ENCODE data around the gene HSPG2. TPM values are rescaled to one million over a fixed set of nuclear protein-coding genes. Genes with fewer than 3 reads are reported as not detected.
"Not testable (repeated sequence)": the region's sequence is repeated elsewhere in the genome, so short reads cannot be mapped to it uniquely, and the experiment has no call there.

The HSPG2 gene
- total RNA-seq (2014; rRNA removed) = 35.1 and 56.0 TPM in 2 replicates
- Bru-seq, nascent RNA = percentile 74 among the genes with signal in this experiment
- BruChase-seq, experiment 1, labeled RNA remaining after a 6-hour chase = percentile 80 among the genes with signal in this experiment
- percentile 83 among the genes with signal in this experiment for BruChase-seq, experiment 2, labeled RNA remaining after a 2-hour chase
- long read RNA-seq, transcript HSPG2-210 (2 exons, 839 nt) = minor isoform, 8 of 603 reads
- long read RNA-seq, transcript HSPG2-211 (11 exons, 3,586 nt) = major isoform, 38 of 603 reads
- long read RNA-seq, partial matches to known transcripts = 319 of 603 reads
- long read RNA-seq, other reads (novel, unspliced or antisense) = 238 of 603 reads

DNA sequence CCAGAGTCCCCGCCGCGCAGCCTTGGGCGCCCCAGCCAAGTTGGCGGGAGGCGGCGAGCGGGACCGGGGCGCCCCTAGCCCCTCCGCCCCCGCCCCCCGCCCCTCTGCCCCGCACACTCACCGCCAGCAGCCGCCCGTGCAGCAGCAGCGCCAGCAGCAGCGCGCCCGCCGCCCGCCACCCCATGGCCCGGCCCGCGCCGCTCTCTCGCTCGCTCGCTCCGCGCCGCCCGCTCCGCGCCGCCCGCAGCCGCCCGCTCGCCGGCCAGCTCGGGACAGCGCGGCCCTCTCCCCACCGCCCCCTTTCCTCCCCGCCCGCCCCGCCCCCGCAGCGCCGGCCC is at the start of gene HSPG2:
TSS of gene HSPG2 (minus strand) at position 277 of the 338 bp plus-strand sequence. CDS start at position 184, 93 bp downstream.
- Histone ChIP-seq H3K4me3 (ENCODE audit: low read length) (peak within 1 kb of the TSS; percentile 84), H2AFZ (ENCODE audit: low read length) (peak within 1 kb of the TSS; percentile 74), H3K4me2 (ENCODE audit: low read length) (peak within 1 kb of the TSS; percentile 98), H3K9ac (ENCODE audit: low read length) (peak within 1 kb of the TSS; percentile 79), H3K79me2 (ENCODE audit: low read length) (peaks cover 47% of the 10 kb centered on the region), H3K9me3 (ENCODE audit: low read length) (no peaks in the 10 kb centered on the region), H3K4me1 (ENCODE audit: insufficient read depth, low read length) (peaks cover 50% of the 10 kb centered on the region), H3F3A (ENCODE audit: low read length, unreplicated experiment) (no peaks in the 10 kb centered on the region), H3K9me2 (replicated peaks; ENCODE audit: low read length) (no peaks in the 10 kb centered on the region), H3K27ac (ENCODE audit: low read length) (peak within 1 kb of the TSS; percentile 65), H4K20me1 (ENCODE audit: low read length) (no peaks in the 10 kb centered on the region), H3K36me3 (ENCODE audit: low read depth, low read length) (no peaks in the 10 kb centered on the region), H3K27me3 (ENCODE audit: low read length) (no peaks in the 10 kb centered on the region)
- POLR2A ChIA-PET (ENCODE audit: unreplicated experiment) = no interaction called here
- CTCF ChIA-PET = no interaction called here
- no TSS peak for BruUV-seq (replicated peaks)
- intact Hi-C loops (cut with micrococcal nuclease) = loop anchor here (10.0 kb wide), 1 partner anchor 152 kb away; the partner anchor contains the start of gene USP48
- no peak; the same call in 1 of the 2 replicates for ATAC-seq
- TF ChIP-seq, protein P1, sequence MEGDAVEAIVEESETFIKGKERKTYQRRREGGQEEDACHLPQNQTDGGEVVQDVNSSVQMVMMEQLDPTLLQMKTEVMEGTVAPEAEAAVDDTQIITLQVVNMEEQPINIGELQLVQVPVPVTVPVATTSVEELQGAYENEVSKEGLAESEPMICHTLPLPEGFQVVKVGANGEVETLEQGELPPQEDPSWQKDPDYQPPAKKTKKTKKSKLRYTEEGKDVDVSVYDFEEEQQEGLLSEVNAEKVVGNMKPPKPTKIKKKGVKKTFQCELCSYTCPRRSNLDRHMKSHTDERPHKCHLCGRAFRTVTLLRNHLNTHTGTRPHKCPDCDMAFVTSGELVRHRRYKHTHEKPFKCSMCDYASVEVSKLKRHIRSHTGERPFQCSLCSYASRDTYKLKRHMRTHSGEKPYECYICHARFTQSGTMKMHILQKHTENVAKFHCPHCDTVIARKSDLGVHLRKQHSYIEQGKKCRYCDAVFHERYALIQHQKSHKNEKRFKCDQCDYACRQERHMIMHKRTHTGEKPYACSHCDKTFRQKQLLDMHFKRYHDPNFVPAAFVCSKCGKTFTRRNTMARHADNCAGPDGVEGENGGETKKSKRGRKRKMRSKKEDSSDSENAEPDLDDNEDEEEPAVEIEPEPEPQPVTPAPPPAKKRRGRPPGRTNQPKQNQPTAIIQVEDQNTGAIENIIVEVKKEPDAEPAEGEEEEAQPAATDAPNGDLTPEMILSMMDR (conservative IDR thresholded peaks at IDR 0.05; ENCODE audit: low read depth, low read length) = no peak
- TF ChIP-seq EZH2 (IDR thresholded peaks at IDR 0.05; ENCODE audit: low read length, unreplicated experiment) (no peak), EZH2phosphoT487 (IDR thresholded peaks at IDR 0.05; ENCODE audit: borderline replicate concordance, low read length) (no peak)
- no peak for DNase-seq

DNA sequence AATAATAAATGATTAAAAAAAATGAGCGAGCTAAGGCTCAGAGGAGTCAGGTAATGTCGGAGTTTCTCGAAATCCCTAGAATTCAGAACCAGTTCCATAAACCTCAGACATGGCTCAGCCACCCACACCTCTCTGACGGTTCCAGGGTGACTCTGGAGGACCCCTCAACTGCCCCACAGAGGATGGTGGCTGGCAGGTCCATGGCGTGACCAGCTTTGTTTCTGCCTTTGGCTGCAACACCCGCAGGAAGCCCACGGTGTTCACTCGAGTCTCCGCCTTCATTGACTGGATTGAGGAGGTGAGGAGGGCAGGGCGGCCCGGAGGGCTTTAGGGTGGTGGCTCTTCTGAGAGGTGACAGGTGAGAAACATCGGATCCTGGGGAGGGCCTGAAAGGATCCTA is 49.3 kb upstream of the HSPG2 start:
- H3K4me1 ChIP-seq (ENCODE audit: insufficient read depth, low read length); H3K36me3 ChIP-seq (ENCODE audit: low read depth, low read length); H3K9me2 ChIP-seq (replicated peaks; ENCODE audit: low read length); intact Hi-C loops (cut with micrococcal nuclease); BruUV-seq (replicated peaks); H4K20me1 ChIP-seq (ENCODE audit: low read length); DNase-seq; CTCF ChIA-PET; ATAC-seq; H3K9me3 ChIP-seq (ENCODE audit: low read length); H3K79me2 ChIP-seq (ENCODE audit: low read length); H3F3A ChIP-seq (ENCODE audit: low read length, unreplicated experiment); H3K27me3 ChIP-seq (ENCODE audit: low read length); H2AFZ ChIP-seq (ENCODE audit: low read length); H3K4me2 ChIP-seq (ENCODE audit: low read length); POLR2A ChIA-PET (ENCODE audit: unreplicated experiment); H3K4me3 ChIP-seq (ENCODE audit: low read length); H3K27ac ChIP-seq (ENCODE audit: low read length); H3K9ac ChIP-seq (ENCODE audit: low read length): not testable (repeated sequence)

DNA sequence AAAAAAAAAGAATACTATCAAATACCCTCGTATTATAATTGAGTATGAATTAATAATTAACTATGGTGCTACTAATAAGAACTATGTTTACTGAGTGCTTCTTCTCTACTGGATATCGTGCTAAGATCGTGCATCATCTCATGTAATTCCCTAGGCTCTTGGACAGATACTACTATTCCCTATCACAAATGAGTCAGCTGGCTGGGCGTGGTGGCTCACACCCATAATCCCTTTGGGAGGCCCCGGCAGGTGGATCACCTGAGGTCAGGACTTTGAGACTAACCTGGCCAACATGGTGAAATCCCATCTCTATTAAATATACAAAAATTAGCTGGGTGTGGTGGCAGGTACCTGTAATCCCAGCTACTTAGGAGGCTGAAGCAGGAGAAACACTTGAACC is 48.8 kb upstream of the HSPG2 start:
- ATAC-seq; H3K4me1 ChIP-seq (ENCODE audit: insufficient read depth, low read length); DNase-seq; H3K9ac ChIP-seq (ENCODE audit: low read length); H3F3A ChIP-seq (ENCODE audit: low read length, unreplicated experiment); POLR2A ChIA-PET (ENCODE audit: unreplicated experiment); H3K79me2 ChIP-seq (ENCODE audit: low read length); CTCF ChIA-PET; H4K20me1 ChIP-seq (ENCODE audit: low read length); H2AFZ ChIP-seq (ENCODE audit: low read length); H3K36me3 ChIP-seq (ENCODE audit: low read depth, low read length); H3K27ac ChIP-seq (ENCODE audit: low read length); intact Hi-C loops (cut with micrococcal nuclease); H3K9me2 ChIP-seq (replicated peaks; ENCODE audit: low read length); H3K27me3 ChIP-seq (ENCODE audit: low read length); H3K4me3 ChIP-seq (ENCODE audit: low read length); H3K4me2 ChIP-seq (ENCODE audit: low read length); BruUV-seq (replicated peaks); H3K9me3 ChIP-seq (ENCODE audit: low read length): not testable (repeated sequence)

DNA sequence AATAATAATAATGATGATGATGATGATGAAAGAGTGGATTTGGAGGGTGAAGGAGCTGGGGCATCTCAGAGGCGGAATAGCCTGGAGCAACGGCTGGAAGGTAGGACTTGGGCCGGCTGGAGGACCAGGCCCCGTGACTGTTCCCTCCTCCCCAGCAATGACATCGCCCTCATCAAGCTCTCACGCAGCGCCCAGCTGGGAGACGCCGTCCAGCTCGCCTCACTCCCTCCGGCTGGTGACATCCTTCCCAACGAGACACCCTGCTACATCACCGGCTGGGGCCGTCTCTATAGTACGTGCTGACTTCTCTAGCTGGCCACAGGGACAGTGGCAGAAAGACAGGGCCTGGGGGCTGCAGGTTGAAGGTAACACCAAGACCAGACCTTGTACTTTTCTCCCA is 46.4 kb upstream of the HSPG2 start:
- H3K79me2 ChIP-seq (ENCODE audit: low read length); H3K4me2 ChIP-seq (ENCODE audit: low read length); H3K4me1 ChIP-seq (ENCODE audit: insufficient read depth, low read length); ATAC-seq; H3K27me3 ChIP-seq (ENCODE audit: low read length); H3K4me3 ChIP-seq (ENCODE audit: low read length); H3K9me2 ChIP-seq (replicated peaks; ENCODE audit: low read length); POLR2A ChIA-PET (ENCODE audit: unreplicated experiment); H3F3A ChIP-seq (ENCODE audit: low read length, unreplicated experiment); H3K9ac ChIP-seq (ENCODE audit: low read length); intact Hi-C loops (cut with micrococcal nuclease); H4K20me1 ChIP-seq (ENCODE audit: low read length); H3K36me3 ChIP-seq (ENCODE audit: low read depth, low read length); H3K9me3 ChIP-seq (ENCODE audit: low read length); CTCF ChIA-PET; H2AFZ ChIP-seq (ENCODE audit: low read length); DNase-seq; BruUV-seq (replicated peaks); H3K27ac ChIP-seq (ENCODE audit: low read length): not testable (repeated sequence)

DNA sequence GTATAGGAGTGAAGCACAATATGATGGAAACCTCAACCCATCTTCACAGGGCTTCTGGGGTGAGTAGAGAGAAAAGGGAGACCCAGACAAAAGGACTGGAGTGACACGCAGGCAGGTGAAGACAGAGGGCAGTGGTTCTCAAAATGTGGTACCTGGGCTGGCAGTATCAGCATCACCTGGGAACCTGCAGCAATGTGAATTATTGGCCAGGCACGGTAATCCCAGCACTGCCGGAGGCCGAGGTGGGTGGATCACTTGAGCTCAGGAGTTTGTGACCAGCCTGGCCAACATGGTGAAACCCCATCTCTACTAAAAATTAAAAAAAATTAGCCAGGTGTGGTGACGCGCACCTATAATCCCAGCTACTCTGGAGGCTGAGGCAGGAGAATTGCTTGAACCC is 45.0 kb upstream of the HSPG2 start:
- H3K9me2 ChIP-seq (replicated peaks; ENCODE audit: low read length); H3K4me3 ChIP-seq (ENCODE audit: low read length); H3K4me2 ChIP-seq (ENCODE audit: low read length); BruUV-seq (replicated peaks); H3K27me3 ChIP-seq (ENCODE audit: low read length); H3K36me3 ChIP-seq (ENCODE audit: low read depth, low read length); H3K9ac ChIP-seq (ENCODE audit: low read length); H3K27ac ChIP-seq (ENCODE audit: low read length); POLR2A ChIA-PET (ENCODE audit: unreplicated experiment); H3K4me1 ChIP-seq (ENCODE audit: insufficient read depth, low read length); H3F3A ChIP-seq (ENCODE audit: low read length, unreplicated experiment); H2AFZ ChIP-seq (ENCODE audit: low read length); CTCF ChIA-PET; H4K20me1 ChIP-seq (ENCODE audit: low read length); intact Hi-C loops (cut with micrococcal nuclease); H3K9me3 ChIP-seq (ENCODE audit: low read length); H3K79me2 ChIP-seq (ENCODE audit: low read length); DNase-seq: not testable (repeated sequence)
- peak; percentile 51 for ATAC-seq

DNA sequence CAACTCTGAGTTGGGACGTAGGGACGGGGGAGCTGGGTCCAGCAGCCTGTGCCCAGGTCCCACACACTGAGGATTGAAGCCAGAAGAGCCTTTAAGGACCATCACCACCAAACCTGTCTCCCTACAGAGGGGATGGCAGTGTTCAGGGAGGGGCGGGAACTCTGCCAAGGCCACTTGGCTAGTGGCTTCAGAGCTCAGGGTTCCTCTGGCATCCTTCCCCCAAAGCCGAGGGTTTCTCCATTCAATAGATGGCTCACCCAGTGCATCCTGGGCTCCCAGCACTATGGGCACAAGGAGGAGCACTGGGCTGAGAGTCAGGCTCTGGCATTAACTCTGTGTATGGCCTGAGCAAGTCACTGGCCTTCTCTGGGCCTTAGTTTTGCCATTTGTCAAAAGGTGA is 44.1 kb upstream of the HSPG2 start:
- H3K9me3 ChIP-seq (ENCODE audit: low read length); BruUV-seq (replicated peaks); H3K4me3 ChIP-seq (ENCODE audit: low read length); DNase-seq; H2AFZ ChIP-seq (ENCODE audit: low read length); H3K36me3 ChIP-seq (ENCODE audit: low read depth, low read length); H3K9me2 ChIP-seq (replicated peaks; ENCODE audit: low read length); H3K27ac ChIP-seq (ENCODE audit: low read length); H3K4me1 ChIP-seq (ENCODE audit: insufficient read depth, low read length); H3K9ac ChIP-seq (ENCODE audit: low read length); POLR2A ChIA-PET (ENCODE audit: unreplicated experiment); CTCF ChIA-PET; intact Hi-C loops (cut with micrococcal nuclease); H3K27me3 ChIP-seq (ENCODE audit: low read length); H3F3A ChIP-seq (ENCODE audit: low read length, unreplicated experiment); ATAC-seq; H3K79me2 ChIP-seq (ENCODE audit: low read length); H3K4me2 ChIP-seq (ENCODE audit: low read length); H4K20me1 ChIP-seq (ENCODE audit: low read length): not testable (repeated sequence)

All from PC-3 (cell line).